Kidney (tissue), 14 donors: ENCODE data around the gene ZNF425. TPM values are rescaled to one million over a fixed set of nuclear protein-coding genes. Genes with fewer than 3 reads are reported as not detected.
A peak's percentile ranks its signal among the peaks of the same experiment; 100 is the strongest.
"Not testable (repeated sequence)": the region's sequence is repeated elsewhere in the genome, so short reads cannot be mapped to it uniquely, and the experiment has no call there.

Source experiments
- DNase-seq, 5 donors: peaks; one replicate each; pipeline ENCODE4 v3.0.0-alpha.2; 2013 to 2020
- FAIRE-seq: peaks from 2 replicates; lab custom pipeline; 2012; peaks lifted over from hg19 to GRCh38; lab: Jason Lieb, UNC
- H3K27ac ChIP-seq, 2 donors: one replicate each; pipeline ENCODE4 v1.7.0; 2013; ENCODE audit warnings: low read depth in 2 of 2, low read length in 2 of 2, inconsistent platforms in 1 of 2
- H3K27me3 ChIP-seq: one replicate; pipeline ENCODE4 v1.7.1; 2013; ENCODE audit warnings: low read length, inconsistent platforms; ENCODE audit not compliant: control insufficient read depth, insufficient read depth
- H3K36me3 ChIP-seq, 3 donors: one replicate each; pipeline versions ENCODE4 v1.7.0 to v1.7.1; 2013; ENCODE audit warnings: low read length in 3 of 3, control low read depth in 1 of 3, inconsistent platforms in 1 of 3; ENCODE audit not compliant: insufficient read depth in 3 of 3, control insufficient read depth in 2 of 3
- H3K4me1 ChIP-seq, 3 donors: one replicate each; pipeline versions ENCODE4 v1.7.0 to v1.7.1; 2013; ENCODE audit warnings: low read length in 3 of 3, inconsistent platforms in 1 of 3, low read depth in 1 of 3; ENCODE audit not compliant: control insufficient read depth in 2 of 3, insufficient read depth in 2 of 3
- H3K4me3 ChIP-seq, 3 donors: one replicate each; pipeline versions ENCODE4 v1.7.0 to v1.8.1; 2013; ENCODE audit warnings: low read length in 3 of 3, control low read depth in 1 of 3, inconsistent platforms in 1 of 3
- H3K9ac ChIP-seq, 3 donors: one replicate each; pipeline versions ENCODE4 v1.7.0 to v1.7.1; 2013; ENCODE audit warnings: low read length in 3 of 3, control low read depth in 1 of 3, inconsistent platforms in 1 of 3
- H3K9me3 ChIP-seq, 3 donors: one replicate each; pipeline versions ENCODE4 v1.7.0 to v1.7.1; 2013; ENCODE audit warnings: low read length in 3 of 3, control low read depth in 1 of 3, inconsistent platforms in 1 of 3; ENCODE audit not compliant: control insufficient read depth in 2 of 3, insufficient read depth in 1 of 3
- intact Hi-C: fragments of 100-400 bp; cut with DNase I; formaldehyde crosslinking; loops from one replicate; pipeline ENCODE4 v1.11.1; 2022
- polyA plus RNA-seq: library from polyadenylated mRNA; stranded (reverse); fragments of 350-450 nt; fragmentation: Illumina TruSeq; extraction: RNeasy Lipid Tissue Mini Kit (QIAGEN cat#74804); gene quantifications from one replicate; pipeline ENCODE4 v1.2.3, GENCODE V29; 2014; ENCODE audit warnings: low read depth, low replicate concordance; ENCODE audit not compliant: insufficient read depth
- total RNA-seq: library from RNA; stranded (reverse); fragmentation: NEBNext Ultra II Directional; extraction: Animal tissue kit (Norgen Biotek cat#: 25700); gene quantifications from one replicate; pipeline ENCODE4 v1.2.1, GENCODE V29; 2021
- TF ChIP-seq, protein P1 (sequence below): IDR thresholded peaks from 3 replicates; pipeline ENCODE4 v1.5.1; 2012; ENCODE audit warnings: mild to moderate bottlenecking, moderate library complexity, borderline replicate concordance; ENCODE audit not compliant: insufficient read depth; ENCODE audit errors: extremely low read depth
- donor health status: control.
- donor health status: control.
- donor health status: control.
- donor health status: control.
- donor health status: control.
- donor health status: DM: yes; HTN: yes; CAD: no.
- donor health status: Normal renal cell carcinoma (clear cell type).

The ZNF425 gene
- total and polyA plus RNA-seq, 2 donors from 2014 or later, result 2.4 to 2.5 TPM

DNA sequence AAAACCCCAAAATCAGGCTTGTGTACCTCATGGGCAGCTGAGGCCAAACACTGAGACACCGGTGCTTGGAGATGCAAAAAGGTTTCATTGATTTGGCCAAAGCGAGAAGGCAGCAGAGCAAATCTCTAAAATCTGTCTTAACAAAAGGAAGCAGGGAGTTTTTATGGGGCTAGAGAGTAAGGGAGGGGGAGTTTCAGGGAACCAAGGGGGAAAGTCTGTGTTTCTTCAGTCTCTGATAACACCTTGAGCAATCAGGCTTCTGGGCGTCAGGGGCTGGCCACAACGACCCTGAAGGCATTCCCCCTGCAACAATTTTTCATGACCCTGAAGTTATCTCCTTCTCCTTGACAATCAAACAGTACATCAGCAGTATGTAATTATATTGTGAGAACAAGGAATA lies 32.9 kb downstream of the ZNF425 start:
- H3K9ac ChIP-seq, result no peak overlapping the region
- TF ChIP-seq, protein P1, sequence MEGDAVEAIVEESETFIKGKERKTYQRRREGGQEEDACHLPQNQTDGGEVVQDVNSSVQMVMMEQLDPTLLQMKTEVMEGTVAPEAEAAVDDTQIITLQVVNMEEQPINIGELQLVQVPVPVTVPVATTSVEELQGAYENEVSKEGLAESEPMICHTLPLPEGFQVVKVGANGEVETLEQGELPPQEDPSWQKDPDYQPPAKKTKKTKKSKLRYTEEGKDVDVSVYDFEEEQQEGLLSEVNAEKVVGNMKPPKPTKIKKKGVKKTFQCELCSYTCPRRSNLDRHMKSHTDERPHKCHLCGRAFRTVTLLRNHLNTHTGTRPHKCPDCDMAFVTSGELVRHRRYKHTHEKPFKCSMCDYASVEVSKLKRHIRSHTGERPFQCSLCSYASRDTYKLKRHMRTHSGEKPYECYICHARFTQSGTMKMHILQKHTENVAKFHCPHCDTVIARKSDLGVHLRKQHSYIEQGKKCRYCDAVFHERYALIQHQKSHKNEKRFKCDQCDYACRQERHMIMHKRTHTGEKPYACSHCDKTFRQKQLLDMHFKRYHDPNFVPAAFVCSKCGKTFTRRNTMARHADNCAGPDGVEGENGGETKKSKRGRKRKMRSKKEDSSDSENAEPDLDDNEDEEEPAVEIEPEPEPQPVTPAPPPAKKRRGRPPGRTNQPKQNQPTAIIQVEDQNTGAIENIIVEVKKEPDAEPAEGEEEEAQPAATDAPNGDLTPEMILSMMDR, result no peak
- H3K9me3 ChIP-seq, result no peaks in the 10 kb centered on the region
- H3K36me3 ChIP-seq, result no peaks in the 10 kb centered on the region
- H3K4me1 ChIP-seq, result peaks cover 0 to 3% (median 0%) of the 10 kb centered on the region in 3 donors
- H3K4me3 ChIP-seq, result no peak overlapping the region
- DNase-seq (no peak), FAIRE-seq (no peak)
- intact Hi-C loops, result no loop called here
- H3K27ac ChIP-seq, result no peak overlapping the region
- no peaks in the 10 kb centered on the region for H3K27me3 ChIP-seq

- H3K9me3 ChIP-seq, FAIRE-seq, H3K36me3 ChIP-seq, H3K4me3 ChIP-seq, H3K4me1 ChIP-seq, intact Hi-C loops, H3K27me3 ChIP-seq, DNase-seq, H3K27ac ChIP-seq, H3K9ac ChIP-seq: not testable (repeated sequence)
Measured at GRCh38 chr7:149092244-149092643, 33.9 kb downstream of the ZNF425 start.

DNA sequence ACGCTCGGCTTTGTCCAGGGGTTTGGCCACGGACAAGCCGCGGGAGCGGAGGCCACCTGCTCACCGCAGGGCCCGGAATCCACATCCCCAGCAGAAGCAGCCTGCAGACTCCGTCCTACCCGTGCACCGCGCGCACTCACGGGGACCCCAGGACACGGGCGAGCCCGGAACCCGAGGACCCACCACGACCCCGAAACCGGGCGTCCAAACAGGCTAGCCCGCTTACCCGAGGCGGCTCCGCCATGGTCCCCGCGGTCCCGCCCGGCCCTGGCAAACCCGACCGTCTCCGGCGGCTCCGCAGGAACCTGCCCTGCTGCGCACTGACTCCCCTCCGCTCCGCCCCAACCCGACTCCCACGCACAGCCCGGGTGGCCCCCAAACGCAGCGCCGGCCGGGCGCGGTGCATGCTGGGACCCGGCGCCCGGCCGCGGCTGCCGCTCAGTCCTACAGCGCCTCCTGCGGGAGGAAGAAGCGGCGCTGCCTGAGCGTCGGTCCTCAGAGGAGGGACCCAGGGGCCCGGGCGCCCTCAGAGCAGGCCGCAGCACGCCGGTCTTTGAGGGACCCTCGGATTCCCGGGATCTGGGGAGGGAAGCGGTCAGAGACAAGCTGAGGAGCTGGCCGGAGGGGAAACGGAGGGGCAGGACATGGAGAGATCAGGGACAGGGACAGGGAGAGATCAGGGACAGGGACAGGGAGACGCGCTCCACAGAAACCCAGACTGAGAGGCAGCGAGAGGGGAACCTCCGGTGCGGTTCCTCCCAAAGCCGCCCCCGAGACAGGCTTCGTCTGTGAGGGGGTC lies 35.5 kb downstream of the ZNF425 start, which contains the start of gene ZNF786:
Gene ZNF786, minus strand, starts transcription at position 322 of the 799 bp plus-strand sequence. Its CDS starts 78 bp downstream, at position 244.
- Histone ChIP-seq H3K27me3 (no peaks in the 10 kb centered on the region), H3K4me1 (peaks cover 0 to 3% (median 0%) of the 10 kb centered on the region in 3 donors), H3K9ac (peak within 1 kb of the TSS; percentile 76 to 90 (median 88)), H3K9me3 (no peaks in the 10 kb centered on the region), H3K4me3 (peak within 1 kb of the TSS; percentile 81 to 90 (median 86)), H3K27ac (peak within 1 kb of the TSS; percentile 93 to 95), H3K36me3 (no peaks in the 10 kb centered on the region)
- DNase-seq, result peak; percentile 95 to 98 (median 96)
- intact Hi-C loops, result no loop called here
- FAIRE-seq, result no peak
- TF ChIP-seq, protein P1, result peak; percentile 81

- intact Hi-C loops, result no loop called here
- Histone ChIP-seq H3K4me1 (peaks cover 0 to 3% (median 0%) of the 10 kb centered on the region in 3 donors), H3K4me3 (no peak overlapping the region), H3K9me3 (no peaks in the 10 kb centered on the region), H3K27me3 (no peaks in the 10 kb centered on the region), H3K27ac (no peak overlapping the region), H3K36me3 (no peaks in the 10 kb centered on the region), H3K9ac (no peak overlapping the region)
- DNase-seq (no peak), FAIRE-seq (no peak)
- TF ChIP-seq, protein P1, result no peak
Measured at GRCh38 chr7:149087376-149087775, 38.7 kb downstream of the ZNF425 start.
